Raji (cell line): ENCODE data around the gene VASH1.

Source experiments
- POLR2A ChIP-seq: IDR thresholded peaks from 2 replicates; pipeline ENCODE4 v1.6.1; 2011; ENCODE audit warnings: low read depth, low read length, control low read depth; ENCODE audit not compliant: insufficient read depth

VASH1 gene

GRCh38 chr14:76763096-76764041, 2.1 kb downstream of the VASH1 start:
- no peak for TF ChIP-seq POLR2A

DNA sequence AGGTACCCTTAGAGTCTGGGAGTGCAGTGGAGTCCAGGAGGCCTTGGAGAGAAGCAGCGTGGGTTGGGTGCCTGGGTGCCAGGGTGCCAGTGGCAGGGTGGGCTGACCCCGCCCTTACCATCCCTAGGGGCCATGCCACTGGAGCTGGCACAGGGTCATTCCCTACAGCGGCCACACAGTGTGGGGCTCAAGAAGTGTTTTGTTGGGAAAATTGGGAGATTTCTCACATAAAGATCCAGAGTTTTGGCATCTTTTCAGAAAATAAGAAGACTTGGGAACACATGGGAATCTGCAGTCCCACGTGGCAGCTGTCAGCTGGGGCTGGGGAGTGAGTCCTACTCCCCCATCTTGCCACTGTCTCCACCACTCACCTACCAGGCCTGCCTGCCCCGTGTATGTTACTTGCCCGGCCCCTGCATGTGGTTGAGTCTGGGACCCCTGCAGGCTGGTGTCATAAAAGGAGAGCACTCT, 4.2 kb downstream of the VASH1 start:
- no peak for TF ChIP-seq POLR2A

DNA sequence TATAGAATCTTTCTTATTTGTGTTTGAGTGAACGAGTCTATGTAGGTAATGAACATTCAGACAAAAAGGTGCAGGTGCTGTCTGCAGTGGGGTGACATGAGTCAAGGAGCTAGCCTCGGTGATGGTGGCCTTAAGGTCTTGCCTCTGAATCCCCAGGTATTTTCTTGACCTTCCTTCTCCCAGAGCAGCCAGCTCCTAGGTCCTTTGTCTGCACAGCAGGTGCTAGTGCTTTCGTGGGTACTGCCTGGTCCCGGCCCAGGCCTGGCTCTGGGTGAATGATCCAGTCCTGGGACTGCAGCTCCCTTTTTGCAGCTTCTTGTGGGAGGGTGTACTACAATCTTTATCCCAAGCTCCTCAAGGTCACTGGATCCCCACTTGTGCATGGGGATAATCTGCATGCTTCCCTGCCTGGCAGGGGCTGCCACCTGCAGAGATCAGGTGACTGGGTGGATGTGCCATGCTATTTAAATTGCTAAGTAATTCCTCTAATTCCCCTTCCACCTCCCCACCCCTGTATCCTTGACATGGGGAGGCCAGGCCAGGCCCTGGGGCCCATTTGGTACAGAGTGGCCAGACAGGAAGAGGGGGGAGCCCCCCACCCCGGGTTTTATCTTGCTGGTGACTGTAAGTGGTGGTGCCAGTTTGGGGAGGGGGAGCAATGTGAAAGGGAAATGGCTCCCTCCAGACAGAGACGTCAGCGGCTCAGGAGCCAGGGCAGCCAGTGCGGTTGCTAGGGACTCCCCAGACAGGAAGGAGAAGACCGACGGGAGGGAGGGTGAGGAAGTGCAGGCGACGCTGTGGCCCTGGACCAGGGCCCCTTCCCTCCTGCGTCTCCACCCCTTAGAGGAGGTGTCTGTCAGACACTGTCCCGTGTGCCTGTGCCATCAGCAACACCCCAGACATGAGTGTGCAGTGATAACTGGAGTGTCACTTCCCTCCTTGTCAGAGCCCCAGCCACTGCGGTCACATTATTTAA, 6.7 kb downstream of the VASH1 start:
- TF ChIP-seq POLR2A = no peak

GRCh38 chr14:76768671-76769500, 7.6 kb downstream of the VASH1 start:
- no peak for TF ChIP-seq POLR2A

DNA sequence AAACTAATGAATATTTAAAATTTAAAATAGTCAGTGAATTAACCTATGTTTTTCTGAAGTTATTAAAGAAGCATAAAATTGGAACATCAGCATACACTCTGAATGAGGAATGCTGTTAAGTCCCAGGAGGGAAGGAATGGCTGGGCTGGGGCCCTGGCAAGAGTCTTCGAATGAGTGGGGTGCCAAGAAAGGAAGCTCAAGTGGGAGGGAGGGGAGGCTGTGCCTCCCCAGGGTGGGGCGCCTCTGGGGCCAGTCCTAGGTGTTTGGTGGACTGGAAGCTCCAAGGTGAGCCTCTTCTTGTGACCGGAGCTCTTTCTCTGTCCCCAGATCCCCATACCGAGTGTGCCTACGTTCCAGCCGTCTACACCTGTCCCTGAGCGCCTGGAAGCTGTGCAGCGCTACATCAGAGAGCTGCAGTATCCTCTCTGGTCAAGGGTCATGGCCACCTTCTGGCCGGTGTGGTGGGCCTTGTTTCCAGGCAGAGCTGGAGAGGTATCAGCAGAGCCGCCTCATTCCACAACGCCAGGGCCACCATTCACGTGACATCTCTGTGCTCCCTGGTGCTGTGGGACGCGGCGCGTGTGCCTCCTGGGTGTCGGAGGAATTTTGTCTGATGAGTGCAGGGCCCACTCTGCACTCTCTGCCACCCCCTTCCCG, 8.5 kb downstream of the VASH1 start:
- no peak for TF ChIP-seq POLR2A

GRCh38 chr14:76770521-76771436, 9.5 kb downstream of the VASH1 start:
- no peak for TF ChIP-seq POLR2A

DNA sequence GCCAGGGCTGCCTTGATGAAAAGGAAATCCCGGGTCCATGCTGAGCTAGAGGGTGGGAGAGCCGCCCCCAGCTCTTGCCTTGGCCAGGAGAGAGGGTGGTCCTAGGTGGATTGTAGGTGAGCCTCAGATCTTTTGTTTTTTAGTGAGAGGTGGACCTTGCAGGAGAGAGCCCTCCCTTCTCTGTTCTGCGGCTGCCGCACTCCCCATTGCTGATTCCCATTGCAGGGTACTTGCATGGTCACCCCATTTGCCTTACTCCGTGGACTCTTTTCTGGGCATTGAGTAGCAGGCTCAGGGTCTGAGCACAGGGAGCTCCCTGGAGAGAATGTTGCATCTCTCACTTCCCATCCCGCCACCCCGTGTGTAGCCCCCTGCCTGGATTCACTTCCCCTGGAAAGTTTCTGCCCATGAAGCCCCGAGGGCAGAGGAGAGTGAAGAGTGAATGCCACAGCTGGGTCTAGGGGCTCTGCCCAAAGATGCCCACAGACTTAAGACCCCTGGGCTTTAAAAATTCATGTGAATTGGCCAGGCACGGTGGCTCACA, 10.2 kb downstream of the VASH1 start:
- no peak for TF ChIP-seq POLR2A

GRCh38 chr14:76772300-76773187, 11.3 kb downstream of the VASH1 start:
- no peak for TF ChIP-seq POLR2A

- TF ChIP-seq POLR2A = no peak
These were observed 12.1 kb downstream of the VASH1 start for GRCh38 chr14:76773188-76773885.

GRCh38 chr14:76773956-76774820, 12.9 kb downstream of the VASH1 start:
- no peak for TF ChIP-seq POLR2A
